Caco-2 (cell line): ENCODE measurements around the gene RBM47. TPM values are rescaled to one million over a fixed set of nuclear protein-coding genes. Genes with fewer than 3 reads are reported as not detected.
"Not testable (repeated sequence)": the region's sequence is repeated elsewhere in the genome, so short reads cannot be mapped to it uniquely, and the experiment has no call there.

Experiments
- BruUV-seq: library from RNA; stranded (reverse); fragments of 400-500 nt; replicated peaks from 2 replicates; lab custom pipeline; 2021; lab: Mats Ljungman, UMichigan
- CTCF ChIA-PET: fragments of 300-600 bp; sonication (Branson Sonifier 250); formaldehyde crosslinking; loops from one replicate; lab custom pipeline; 2022; ENCODE audit warnings: antibody characterized with exemption; lab: Charles Lee
- POLR2A ChIA-PET: fragments of 300-600 bp; sonication (Branson Sonifier 250); formaldehyde crosslinking; loops from one replicate; lab custom pipeline; 2022; ENCODE audit warnings: antibody characterized with exemption; lab: Charles Lee
- DNase-seq, 2 experiments: peaks; one replicate each; pipeline versions ENCODE4 v3.0.0 to v3.0.0-alpha.2; 2020 to 2022
- H3K27me3 ChIP-seq: replicated peaks from 2 replicates; pipeline ENCODE4 v1.6.0; 2011; ENCODE audit warnings: low read length; ENCODE audit not compliant: control insufficient read depth, insufficient read depth
- H3K36me3 ChIP-seq: 2 replicates; pipeline ENCODE4 v1.5.1; 2011; ENCODE audit warnings: low read length; ENCODE audit not compliant: control insufficient read depth, insufficient read depth
- H3K4me1 ChIP-seq: fragments of 250-450 bp; sonication (Bioruptor Pico); 2 replicates; pipeline ENCODE4 v1.5.1; 2020; ENCODE audit warnings: mild to moderate bottlenecking
- H3K4me3 ChIP-seq: 2 replicates; pipeline ENCODE4 v1.5.1; 2011; ENCODE audit warnings: low read depth, mild to moderate bottlenecking, control low read depth, low read length
- H3K9me3 ChIP-seq: fragments of 250-450 bp; sonication (Bioruptor Pico); 2 replicates; pipeline ENCODE4 v1.5.1; 2020; ENCODE audit warnings: mild to moderate bottlenecking, moderate library complexity
- H3K27ac Mint-ChIP-seq: one replicate; pipeline ENCODE4 v1.8.0; 2022; ENCODE audit warnings: mixed read lengths; ENCODE audit not compliant: unreplicated experiment
- H3K27me3 Mint-ChIP-seq: one replicate; pipeline ENCODE4 v1.8.0; 2022; ENCODE audit warnings: mixed read lengths; ENCODE audit not compliant: insufficient read depth, unreplicated experiment
- H3K36me3 Mint-ChIP-seq: one replicate; pipeline ENCODE4 v1.8.0; 2022; ENCODE audit warnings: mild to moderate bottlenecking, mixed read lengths; ENCODE audit not compliant: insufficient read depth, unreplicated experiment
- H3K4me1 Mint-ChIP-seq: one replicate; pipeline ENCODE4 v1.8.0; 2022; ENCODE audit warnings: low read depth, mixed read lengths; ENCODE audit not compliant: unreplicated experiment
- H3K4me3 Mint-ChIP-seq: one replicate; pipeline ENCODE4 v1.8.0; 2022; ENCODE audit warnings: mild to moderate bottlenecking, moderate library complexity, mixed read lengths; ENCODE audit not compliant: unreplicated experiment
- H3K9me3 Mint-ChIP-seq: one replicate; pipeline ENCODE4 v1.8.0; 2022; ENCODE audit warnings: mixed read lengths; ENCODE audit not compliant: unreplicated experiment
- intact Hi-C: fragments of 100-400 bp; cut with micrococcal nuclease; formaldehyde crosslinking; loops from one replicate; pipeline ENCODE4 v1.10.0; 2022; ENCODE audit not compliant: unreplicated experiment
- total RNA-seq: library from RNA; stranded (reverse); gene quantifications from 2 replicates; pipeline ENCODE4 v1.2.3, GENCODE V29; 2022
- TF ChIP-seq, protein P1 (sequence below), 2 experiments: fragments of 200-600 bp in 1 of 2; IDR thresholded peaks; 1 replicate in 1 of 2; 2 replicates in 1 of 2; pipeline versions ENCODE4 v1.5.1 to v1.8.0; 2011 to 2022; ENCODE audit warnings: antibody characterized with exemption in 1 of 2, control low read depth in 1 of 2, inconsistent platforms in 1 of 2, low read depth in 1 of 2, low read length in 1 of 2, mild to moderate bottlenecking in 1 of 2, moderate library complexity in 1 of 2; ENCODE audit not compliant: insufficient read depth in 1 of 2, severe bottlenecking in 1 of 2, unreplicated experiment in 1 of 2

Gene RBM47
- total RNA-seq, 1 experiment from 2014 or later: 62.1 TPM

DNA sequence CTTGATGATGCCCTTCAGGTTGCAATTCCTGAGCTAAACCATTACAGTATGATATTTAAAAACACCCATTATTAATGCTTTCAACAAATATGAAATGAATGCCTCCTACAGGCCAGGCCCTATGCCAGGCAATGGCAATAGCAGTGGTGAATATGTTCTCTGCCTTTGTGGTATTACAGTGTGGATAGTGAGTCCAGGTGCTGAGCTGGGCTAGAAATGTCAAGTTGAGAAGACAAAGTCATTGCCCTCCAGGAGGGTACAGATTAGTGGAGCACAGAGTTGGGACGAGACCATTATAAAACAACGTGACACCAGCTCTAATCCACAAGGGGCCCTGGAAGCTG is 81.9 kb downstream of the RBM47 start:
- TF ChIP-seq, protein P1, sequence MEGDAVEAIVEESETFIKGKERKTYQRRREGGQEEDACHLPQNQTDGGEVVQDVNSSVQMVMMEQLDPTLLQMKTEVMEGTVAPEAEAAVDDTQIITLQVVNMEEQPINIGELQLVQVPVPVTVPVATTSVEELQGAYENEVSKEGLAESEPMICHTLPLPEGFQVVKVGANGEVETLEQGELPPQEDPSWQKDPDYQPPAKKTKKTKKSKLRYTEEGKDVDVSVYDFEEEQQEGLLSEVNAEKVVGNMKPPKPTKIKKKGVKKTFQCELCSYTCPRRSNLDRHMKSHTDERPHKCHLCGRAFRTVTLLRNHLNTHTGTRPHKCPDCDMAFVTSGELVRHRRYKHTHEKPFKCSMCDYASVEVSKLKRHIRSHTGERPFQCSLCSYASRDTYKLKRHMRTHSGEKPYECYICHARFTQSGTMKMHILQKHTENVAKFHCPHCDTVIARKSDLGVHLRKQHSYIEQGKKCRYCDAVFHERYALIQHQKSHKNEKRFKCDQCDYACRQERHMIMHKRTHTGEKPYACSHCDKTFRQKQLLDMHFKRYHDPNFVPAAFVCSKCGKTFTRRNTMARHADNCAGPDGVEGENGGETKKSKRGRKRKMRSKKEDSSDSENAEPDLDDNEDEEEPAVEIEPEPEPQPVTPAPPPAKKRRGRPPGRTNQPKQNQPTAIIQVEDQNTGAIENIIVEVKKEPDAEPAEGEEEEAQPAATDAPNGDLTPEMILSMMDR (IDR thresholded peaks at IDR 0.05; ENCODE audit: insufficient read depth in 1 of 2, low read depth in 1 of 2, low read length in 1 of 2, severe bottlenecking in 1 of 2, unreplicated experiment in 1 of 2): no peak
- no peaks in the 10 kb centered on the region for H3K27me3 Mint-ChIP-seq
- H3K9me3 Mint-ChIP-seq: no peaks in the 10 kb centered on the region
- intact Hi-C loops: no loop called here
- peaks cover 16% of the 10 kb centered on the region for H3K36me3 Mint-ChIP-seq
- no TSS peak for BruUV-seq
- H3K27ac Mint-ChIP-seq: no peak overlapping the region
- Histone ChIP-seq H3K4me3 (no peak overlapping the region), H3K9me3 (no peaks in the 10 kb centered on the region), H3K27me3 (no peaks in the 10 kb centered on the region), H3K4me1 (peaks cover 43% of the 10 kb centered on the region), H3K36me3 (no peaks in the 10 kb centered on the region; the same call in 1 of the 2 replicates)
- H3K4me3 Mint-ChIP-seq: no peak overlapping the region
- POLR2A ChIA-PET: no interaction called here
- DNase-seq: no peak
- CTCF ChIA-PET: no interaction called here
- peaks cover 18% of the 10 kb centered on the region for H3K4me1 Mint-ChIP-seq

DNA sequence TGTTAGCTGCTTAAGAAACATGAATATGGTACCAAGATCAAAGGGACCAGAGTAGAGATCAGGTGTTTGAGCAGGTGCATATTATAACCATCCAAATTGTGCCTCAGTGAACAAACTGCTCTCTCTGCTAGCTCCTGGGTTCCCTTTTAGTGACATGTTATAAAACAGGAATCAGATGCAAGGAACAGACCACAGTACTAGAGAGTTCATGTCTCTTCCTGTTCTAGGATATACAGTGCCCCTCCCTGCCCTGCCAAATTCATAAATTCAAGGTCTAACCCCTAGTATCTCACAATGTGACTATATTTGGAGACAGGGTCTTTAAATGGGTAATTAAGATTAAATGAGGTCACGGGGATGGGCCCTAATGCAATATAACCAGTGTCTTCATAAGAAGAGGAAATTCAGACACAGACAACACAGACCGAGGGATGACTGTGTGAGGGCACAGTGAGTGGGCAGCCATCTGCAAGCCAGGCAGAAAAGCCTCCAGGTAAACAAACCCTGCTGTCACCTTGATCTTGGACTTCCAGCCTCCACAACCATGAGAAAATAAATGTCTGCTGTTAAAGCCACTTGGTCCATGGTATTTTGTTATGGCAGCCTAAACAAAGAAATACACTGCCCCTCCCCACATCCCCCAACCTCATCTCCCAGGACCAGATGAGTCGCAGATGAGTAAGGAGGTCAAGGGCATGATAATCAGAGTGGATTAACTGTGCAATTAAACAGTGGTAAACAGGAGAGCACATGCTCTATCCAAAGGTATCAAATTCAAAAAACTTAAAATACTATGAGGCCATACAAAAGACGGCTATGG is 82.5 kb downstream of the RBM47 start:
- Mint-ChIP-seq H3K9me3 (no peaks in the 10 kb centered on the region), H3K4me3 (no peak overlapping the region), H3K27me3 (no peaks in the 10 kb centered on the region), H3K4me1 (peaks cover 13% of the 10 kb centered on the region), H3K27ac (no peak overlapping the region), H3K36me3 (peaks cover 19% of the 10 kb centered on the region)
- H3K4me1 ChIP-seq: peaks cover 43% of the 10 kb centered on the region
- POLR2A ChIA-PET: interaction anchor here (1.4 kb wide), 1 partner anchor 32 kb away, joined by 11 read pairs; no protein-coding TSS in a partner anchor
- H3K27me3 ChIP-seq: no peaks in the 10 kb centered on the region
- no TSS peak for BruUV-seq
- DNase-seq: no peak
- intact Hi-C loops: loop anchor here (1.0 kb wide), 2 partner anchors 30 to 31 kb away; no protein-coding TSS in a partner anchor
- CTCF ChIA-PET: interaction anchor here (0.9 to 1.1 kb wide), 2 partner anchors 33 to 71 kb away, joined by 3 to 4 read pairs; no protein-coding TSS in a partner anchor
- H3K9me3 ChIP-seq: no peaks in the 10 kb centered on the region
- H3K36me3 ChIP-seq: no peaks in the 10 kb centered on the region; the same call in 1 of the 2 replicates
- no peak overlapping the region for H3K4me3 ChIP-seq
- TF ChIP-seq, protein P1 (IDR thresholded peaks at IDR 0.05; ENCODE audit: insufficient read depth in 1 of 2, low read depth in 1 of 2, low read length in 1 of 2, severe bottlenecking in 1 of 2, unreplicated experiment in 1 of 2): no peak

DNA sequence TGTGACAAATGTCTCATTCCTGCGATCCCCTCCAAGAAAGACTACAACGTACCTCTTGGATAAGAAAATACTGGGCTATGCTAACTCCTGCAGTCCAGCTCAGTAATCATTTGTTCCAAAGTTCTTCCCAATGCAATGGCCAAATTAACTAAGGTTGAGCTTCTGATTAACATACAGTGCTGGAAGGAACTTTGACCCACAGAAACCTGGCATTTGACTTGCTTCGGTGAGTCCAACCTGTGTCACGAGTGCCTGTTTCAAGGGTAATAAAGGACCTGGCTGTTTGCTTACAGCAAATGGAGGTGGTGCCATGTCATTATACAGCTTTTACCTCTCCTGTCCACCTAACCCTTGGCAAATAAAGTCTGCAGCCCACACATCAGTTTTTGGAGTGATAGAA is 83.2 kb downstream of the RBM47 start:
- H3K4me3 ChIP-seq: no peak overlapping the region
- H3K4me3 Mint-ChIP-seq: no peak overlapping the region
- POLR2A ChIA-PET: interaction anchor here (1.4 kb wide), 1 partner anchor 31 kb away, joined by 11 read pairs; no protein-coding TSS in a partner anchor
- peaks cover 16% of the 10 kb centered on the region for H3K4me1 Mint-ChIP-seq
- no peaks in the 10 kb centered on the region for H3K27me3 Mint-ChIP-seq
- no peak overlapping the region for H3K27ac Mint-ChIP-seq
- no peaks in the 10 kb centered on the region; the same call in 1 of the 2 replicates for H3K36me3 ChIP-seq
- BruUV-seq: no TSS peak
- CTCF ChIA-PET: interaction anchor here (0.9 to 1.1 kb wide), 2 partner anchors 32 to 70 kb away, joined by 3 to 4 read pairs; no protein-coding TSS in a partner anchor
- DNase-seq: peak; percentile 71 to 86
- no peaks in the 10 kb centered on the region for H3K27me3 ChIP-seq
- H3K9me3 Mint-ChIP-seq: no peaks in the 10 kb centered on the region
- no peaks in the 10 kb centered on the region for H3K9me3 ChIP-seq
- peaks cover 38% of the 10 kb centered on the region for H3K4me1 ChIP-seq
- TF ChIP-seq, protein P1 (IDR thresholded peaks at IDR 0.05; ENCODE audit: insufficient read depth in 1 of 2, low read depth in 1 of 2, low read length in 1 of 2, severe bottlenecking in 1 of 2, unreplicated experiment in 1 of 2): no peak
- intact Hi-C loops: loop anchor here (1.0 kb wide), 2 partner anchors 30 to 31 kb away; no protein-coding TSS in a partner anchor
- H3K36me3 Mint-ChIP-seq: peaks cover 25% of the 10 kb centered on the region

DNA sequence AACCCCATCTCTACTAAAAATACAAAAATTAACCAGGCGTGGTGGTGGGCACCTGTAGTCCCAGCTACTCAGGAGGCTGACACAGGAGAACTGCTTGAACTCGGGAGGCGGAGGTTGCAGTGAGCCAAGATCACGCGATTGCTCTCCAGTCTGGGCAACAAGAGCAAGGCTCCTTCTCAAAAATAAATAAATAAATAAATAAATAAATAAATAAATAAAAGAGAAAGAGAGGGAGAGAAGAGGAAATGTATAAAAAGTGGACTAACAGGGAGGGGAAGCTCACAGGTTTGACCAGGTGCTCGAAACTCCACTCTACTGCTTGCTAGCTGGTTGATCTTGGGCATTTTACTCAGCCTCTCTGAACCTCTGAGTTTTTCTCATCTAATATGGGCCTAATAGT is 84.2 kb downstream of the RBM47 start:
- H3K36me3 Mint-ChIP-seq: peaks cover 22% of the 10 kb centered on the region
- H3K9me3 Mint-ChIP-seq, intact Hi-C loops, H3K4me1 Mint-ChIP-seq, DNase-seq, H3K4me3 Mint-ChIP-seq, BruUV-seq, H3K9me3 ChIP-seq, H3K4me3 ChIP-seq, POLR2A ChIA-PET, H3K27me3 ChIP-seq, H3K27me3 Mint-ChIP-seq, H3K27ac Mint-ChIP-seq, H3K36me3 ChIP-seq, CTCF ChIA-PET: not testable (repeated sequence)
- peaks cover 27% of the 10 kb centered on the region for H3K4me1 ChIP-seq
